Psoas muscle (tissue), 8 donors: Measurements from ENCODE around the gene ZC2HC1C. TPM values are rescaled to one million over a fixed set of nuclear protein-coding genes. Genes with fewer than 3 reads are reported as not detected.
A peak's percentile ranks its signal among the peaks of the same experiment; 100 is the strongest.

Experiments used
- ATAC-seq, 4 donors: fragments of 200-7000 bp; cut with Tn5 transposase; one replicate each; pipeline ENCODE4 v1.9.1; 2020; ENCODE audit warnings: moderate library complexity in 3 of 4, mild to moderate bottlenecking in 2 of 4
- DNase-seq, 2 donors: peaks; one replicate each; pipeline ENCODE4 v3.0.0-alpha.2; 2020
- H3K27ac ChIP-seq: fragments of 200-600 bp; one replicate; pipeline ENCODE4 v1.8.0; 2022
- H3K27me3 ChIP-seq, 3 donors: fragments of 200-600 bp in 1 of 3; one replicate each; pipeline versions ENCODE4 v1.6.1 to v1.8.0; 2013 to 2022; ENCODE audit warnings: low read length in 2 of 3, mild to moderate bottlenecking in 2 of 3, moderate library complexity in 1 of 3; ENCODE audit not compliant: insufficient read depth in 3 of 3
- H3K36me3 ChIP-seq, 2 donors: fragments of 200-600 bp in 1 of 2; one replicate each; pipeline versions ENCODE4 v1.6.1 to v1.8.0; 2013 to 2022; ENCODE audit warnings: low read depth in 1 of 2, mild to moderate bottlenecking in 1 of 2, moderate library complexity in 1 of 2; ENCODE audit not compliant: insufficient read depth in 1 of 2
- H3K4me1 ChIP-seq: fragments of 200-600 bp; one replicate; pipeline ENCODE4 v1.8.0; 2022
- H3K4me3 ChIP-seq: fragments of 200-600 bp; one replicate; pipeline ENCODE4 v1.8.0; 2022; ENCODE audit warnings: mild to moderate bottlenecking
- H3K9me3 ChIP-seq: fragments of 200-600 bp; one replicate; pipeline ENCODE4 v1.8.0; 2022
- CTCF ChIP-seq: fragments of 200-600 bp; IDR thresholded peaks from one replicate; pipeline ENCODE4 v1.8.0; 2022; ENCODE audit warnings: antibody characterized with exemption
- WGBS, 3 donors: extraction: QIAGEN DNeasy Blood & Tissue Kit; methylation state at CpG; one replicate each; pipeline versions ENCODE4 v1.1.6 to v1.1.7; 2013; 5-methylcytosine and 5-hydroxymethylcytosine counted together
- intact Hi-C, 2 donors: fragments of 100-400 bp; cut with DNase I; formaldehyde crosslinking; loops; one replicate each; pipeline versions ENCODE4 v1.11.0 to v1.14.2; 2022
- polyA plus RNA-seq, 3 donors: library from polyadenylated mRNA; stranded (reverse); fragments of 200-250 nt; gene quantifications; one replicate each; pipeline ENCODE4 v1.2.3, GENCODE V29; 2013
- total RNA-seq, 4 donors: library from RNA; stranded (reverse); fragmentation: NEBNext Ultra II Directional in 2 of 4; extraction: Animal tissue kit (Norgen Biotek cat#: 25700) in 2 of 4; gene quantifications; one replicate each; pipeline versions ENCODE4 v1.2.1 to v1.2.4, GENCODE V29; 2021 to 2023
- donor health status: healthy with polysubstance abuse.
- donor health status: DM: no; HTN: no; CAD: no; lungs with moderate emphysema.
- donor health status: Bipolar disorder and iron deficiency.
- donor health status: healthy.
- donor health status: DM: yes; HTN: yes; CAD: no.
- donor health status: DM: no; HTN: no; CAD: no.
- donor health status: DM: no; HTN: no; CAD: no.
- donor health status: DM: yes; HTN: yes; CAD: no.

Gene ZC2HC1C
- total and polyA plus RNA-seq, 7 donors: 2.5 to 17.3 (median 4.6) TPM

GRCh38 chr14:75069811-75070145, 337 bp downstream of the ZC2HC1C start:
- H3K4me3 ChIP-seq: peak overlapping the region; percentile 74
- intact Hi-C loops: loop anchor here in 1 of 2 donors (5.0 to 10.0 kb wide), 2 partner anchors 65 to 122 kb away; partner anchors contain the start of gene EIF2B2

GRCh38 chr14:75070383-75070782, 942 bp downstream of the ZC2HC1C start:
- no peak for ATAC-seq
- 37 to 53% (median 39%) methylated on average over 9 of the region's 9 CpGs for WGBS, 3 donors

More at GRCh38 chr14:75069811-75070145, 337 bp downstream of the ZC2HC1C start:
- peak; percentile 68 to 79 (median 74) for ATAC-seq
- TF ChIP-seq CTCF: no peak
- H3K27me3 ChIP-seq: no peaks in the 10 kb centered on the region
- H3K27ac ChIP-seq: peak overlapping the region; percentile 93
- DNase-seq: no peak
- no peaks in the 10 kb centered on the region for H3K9me3 ChIP-seq
- H3K36me3 ChIP-seq: peaks cover 0 to 11% of the 10 kb centered on the region in 2 donors
- WGBS, 3 donors: 9 to 20% (median 18%) methylated on average over 12 of the region's 12 CpGs
- H3K4me1 ChIP-seq: peaks cover 40% of the 10 kb centered on the region

GRCh38 chr14:75077794-75078193, 8.4 kb downstream of the ZC2HC1C start:
- DNase-seq: no peak
- Histone ChIP-seq H3K4me1 (peaks cover 8% of the 10 kb centered on the region), H3K9me3 (no peaks in the 10 kb centered on the region), H3K4me3 (no peak overlapping the region), H3K27ac (no peak overlapping the region), H3K27me3 (no peaks in the 10 kb centered on the region), H3K36me3 (peaks cover 3 to 18% of the 10 kb centered on the region in 2 donors)
- ATAC-seq: no peak
- TF ChIP-seq CTCF: no peak
- intact Hi-C loops: no loop called here

More at GRCh38 chr14:75070383-75070782, 942 bp downstream of the ZC2HC1C start:
- no peaks in the 10 kb centered on the region for H3K27me3 ChIP-seq
- peak; percentile 71 to 78 for DNase-seq
- intact Hi-C loops: loop anchor here in 1 of 2 donors (5.0 kb wide), 1 partner anchor 123 kb away; no protein-coding TSS in a partner anchor
- peak overlapping the region; percentile 93 for H3K27ac ChIP-seq
- peak overlapping the region; percentile 74 for H3K4me3 ChIP-seq
- H3K4me1 ChIP-seq: peaks cover 37% of the 10 kb centered on the region
- H3K36me3 ChIP-seq: peaks cover 0 to 11% of the 10 kb centered on the region in 2 donors
- H3K9me3 ChIP-seq: no peaks in the 10 kb centered on the region
- no peak for TF ChIP-seq CTCF

- no peak for DNase-seq
- 42 to 72% (median 43%) methylated on average over 4 of the region's 4 CpGs for WGBS, 3 donors
- no peak overlapping the region for H3K4me3 ChIP-seq
- peaks cover 8% of the 10 kb centered on the region for H3K4me1 ChIP-seq
- peaks cover 6 to 35% of the 10 kb centered on the region in 2 donors for H3K36me3 ChIP-seq
- intact Hi-C loops: no loop called here
- no peaks in the 10 kb centered on the region for H3K27me3 ChIP-seq
- no peak overlapping the region for H3K27ac ChIP-seq
- no peaks in the 10 kb centered on the region for H3K9me3 ChIP-seq
- ATAC-seq: no peak
- TF ChIP-seq CTCF: no peak
Measured at GRCh38 chr14:75079521-75079920, 10.1 kb downstream of the ZC2HC1C start.

GRCh38 chr14:75081660-75082229, 12.3 kb downstream of the ZC2HC1C start:
- intact Hi-C loops: loop anchor here in 1 of 2 donors (10.0 kb wide), 1 partner anchor 137 kb away; no protein-coding TSS in a partner anchor
- no peaks in the 10 kb centered on the region for H3K9me3 ChIP-seq
- WGBS, 3 donors: 65 to 76% (median 68%) methylated on average over 2 of the region's 2 CpGs
- ATAC-seq (no peak), DNase-seq (no peak)
- no peaks in the 10 kb centered on the region for H3K27me3 ChIP-seq
- no peak overlapping the region for H3K4me3 ChIP-seq
- TF ChIP-seq CTCF: no peak
- H3K27ac ChIP-seq: no peak overlapping the region
- H3K36me3 ChIP-seq: peaks cover 14 to 58% of the 10 kb centered on the region in 2 donors
- H3K4me1 ChIP-seq: peaks cover under 1% of the 10 kb centered on the region
